GM19023 (cell line): ENCODE measurements around the gene PARD3B.

ENCODE experiments used
- ATAC-seq: cut with Tn5 transposase; IDR thresholded peaks from one replicate; pipeline ENCODE4 v1.9.1; 2021; ENCODE audit warnings: mild to moderate bottlenecking, moderate library complexity; ENCODE audit not compliant: unreplicated experiment

The PARD3B gene

DNA sequence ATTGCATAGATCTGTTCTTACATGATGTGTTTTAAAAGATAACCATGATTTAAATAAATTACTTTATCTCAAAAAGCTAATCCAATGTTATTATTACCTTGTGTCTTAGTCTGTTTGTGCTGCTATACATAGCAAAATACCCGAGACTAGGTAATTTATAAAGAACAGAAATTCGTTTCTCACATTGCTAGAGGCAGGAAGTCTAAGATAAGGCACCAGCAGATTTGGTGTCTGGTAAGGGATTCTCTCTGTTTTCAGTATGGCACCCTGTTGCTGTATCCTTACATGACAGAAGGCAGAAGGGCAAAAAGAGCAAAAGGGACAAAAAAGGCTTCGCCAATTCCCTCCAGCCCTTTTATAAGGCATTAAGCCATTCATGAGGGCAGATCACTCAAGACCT, 533.9 kb downstream of the PARD3B start:
- no peak for ATAC-seq

DNA sequence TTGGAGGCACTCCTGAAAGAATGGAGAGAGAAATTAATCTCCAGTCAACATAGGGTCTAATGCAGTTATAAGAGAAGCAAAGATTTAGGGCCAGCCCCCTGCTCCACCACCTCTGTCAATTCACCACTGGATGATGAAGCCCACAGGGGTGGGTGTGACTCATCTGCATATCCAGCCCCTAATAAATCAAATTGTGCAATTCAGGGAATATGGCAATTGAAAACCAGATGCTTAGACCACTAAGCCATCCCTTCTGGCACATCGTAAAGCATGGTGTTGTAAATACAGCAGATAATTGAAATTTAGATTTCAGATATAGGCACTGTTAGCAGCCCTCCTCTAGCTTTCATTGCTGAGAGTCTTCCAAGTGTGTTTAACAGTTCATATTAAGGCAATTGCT, 541.4 kb downstream of the PARD3B start:
- no peak for ATAC-seq

DNA sequence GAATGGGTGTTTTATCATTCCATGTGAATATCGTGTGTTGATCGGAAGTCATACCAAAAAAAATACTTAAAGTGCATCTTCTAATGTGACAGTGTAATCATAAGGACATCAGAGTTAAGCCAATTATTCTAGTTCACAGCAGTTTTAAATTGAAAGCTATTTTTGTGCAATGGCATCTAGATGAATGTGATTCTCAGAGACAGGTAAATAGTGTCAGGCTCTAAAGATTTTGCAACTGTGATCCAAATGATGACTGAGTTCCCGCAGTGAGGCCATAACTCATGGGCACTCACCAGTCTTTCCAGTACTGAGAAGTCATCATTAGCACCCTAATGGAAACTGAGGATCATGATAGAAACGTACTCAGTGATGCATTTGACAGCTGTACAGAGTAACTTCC, 542.6 kb downstream of the PARD3B start:
- ATAC-seq, result no peak

DNA sequence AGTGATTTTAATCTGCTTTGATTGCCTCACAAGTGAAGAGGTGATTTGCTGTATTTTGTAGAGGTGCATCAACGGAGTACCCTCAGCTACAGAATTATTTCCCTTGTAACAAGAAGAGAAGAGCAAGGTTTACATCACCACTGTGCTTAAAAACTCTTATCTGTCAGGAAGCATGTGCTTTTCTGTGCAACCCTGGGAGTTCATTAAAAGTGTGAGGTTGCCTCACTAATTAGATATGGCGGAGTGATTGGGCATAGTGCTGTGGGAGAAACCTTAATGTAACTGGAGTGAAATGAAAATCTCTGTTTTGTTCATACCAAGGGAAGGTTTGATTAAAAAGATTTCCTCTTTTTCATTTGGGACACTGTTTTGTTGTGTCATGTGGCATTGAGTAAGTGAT, 544.7 kb downstream of the PARD3B start:
- no peak for ATAC-seq

DNA sequence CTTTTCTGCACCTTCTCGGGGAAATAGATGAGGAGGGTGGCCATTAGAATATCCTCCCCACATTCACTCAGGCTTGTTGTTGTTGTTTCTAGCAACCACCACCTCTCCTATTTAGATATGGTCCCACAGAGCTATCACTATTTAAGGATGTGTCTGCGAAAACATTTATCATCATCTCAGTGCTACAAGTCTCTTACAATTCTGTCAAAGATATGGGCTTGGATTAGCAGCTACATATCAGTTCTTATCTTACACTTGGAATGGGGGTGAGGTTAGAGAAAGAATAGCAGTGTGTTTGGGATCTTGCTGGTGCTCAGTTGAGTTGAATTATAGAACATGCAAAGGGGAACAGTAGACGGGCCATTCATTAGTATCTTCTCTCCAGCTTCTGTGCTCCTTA, 546.1 kb downstream of the PARD3B start:
- ATAC-seq, result no peak

DNA sequence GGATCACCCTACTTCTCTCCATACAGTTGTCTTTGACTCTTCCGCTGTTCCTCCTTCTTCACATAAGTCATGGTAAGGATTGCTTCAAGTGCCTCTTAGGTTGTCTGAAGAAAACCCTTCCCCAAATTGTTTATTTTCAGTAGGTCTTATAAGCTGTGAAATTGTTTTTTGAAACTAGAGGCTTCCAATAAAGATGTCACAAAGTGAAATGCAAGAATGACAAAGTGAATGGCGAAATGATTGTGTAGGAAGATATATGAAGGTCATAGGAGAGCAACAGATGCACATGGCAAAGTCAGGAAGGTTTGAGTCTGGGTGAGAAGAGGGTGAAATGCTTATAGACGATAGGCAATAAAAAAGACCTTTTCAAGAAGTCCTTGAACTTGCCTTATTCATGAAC, 548.8 kb downstream of the PARD3B start:
- ATAC-seq, result no peak

DNA sequence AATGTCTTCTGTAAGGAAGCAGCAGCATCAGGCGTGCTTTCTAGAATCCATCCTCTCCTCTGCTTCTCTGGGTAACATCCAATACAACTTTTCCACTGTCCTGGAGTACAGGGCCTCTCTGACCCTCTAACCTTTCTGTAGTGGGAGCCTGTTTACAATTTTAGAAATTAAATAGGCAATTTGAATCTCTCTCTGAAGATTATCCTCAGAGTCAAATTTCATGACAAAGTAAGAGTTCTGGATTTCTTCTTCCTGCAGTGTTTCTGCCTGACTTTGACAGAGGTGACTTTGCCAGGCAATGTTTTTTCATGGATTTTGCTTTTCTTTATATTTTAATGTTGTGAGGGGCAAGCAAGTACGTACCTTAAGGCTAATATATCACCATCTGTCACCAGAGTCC, 558.4 kb downstream of the PARD3B start:
- no peak for ATAC-seq

DNA sequence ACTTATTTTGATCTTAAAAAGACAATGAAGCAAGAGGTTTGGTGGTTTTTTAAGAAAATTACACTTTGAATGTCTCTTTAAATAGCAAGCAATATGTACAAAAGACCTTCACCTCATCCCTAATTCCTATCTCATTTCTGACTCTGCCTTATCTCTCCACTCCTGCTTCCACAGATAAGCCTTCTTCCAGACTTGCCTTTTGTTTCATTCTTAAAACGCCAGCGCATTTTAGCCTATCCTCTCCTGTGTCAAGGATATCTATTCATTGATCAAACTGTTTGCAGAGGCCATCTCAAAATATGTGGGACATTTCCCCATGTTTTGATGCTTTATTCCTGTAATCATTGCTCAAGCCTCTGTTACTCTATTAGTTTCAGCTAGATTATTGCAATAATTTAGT, 562.5 kb downstream of the PARD3B start:
- ATAC-seq, result no peak

DNA sequence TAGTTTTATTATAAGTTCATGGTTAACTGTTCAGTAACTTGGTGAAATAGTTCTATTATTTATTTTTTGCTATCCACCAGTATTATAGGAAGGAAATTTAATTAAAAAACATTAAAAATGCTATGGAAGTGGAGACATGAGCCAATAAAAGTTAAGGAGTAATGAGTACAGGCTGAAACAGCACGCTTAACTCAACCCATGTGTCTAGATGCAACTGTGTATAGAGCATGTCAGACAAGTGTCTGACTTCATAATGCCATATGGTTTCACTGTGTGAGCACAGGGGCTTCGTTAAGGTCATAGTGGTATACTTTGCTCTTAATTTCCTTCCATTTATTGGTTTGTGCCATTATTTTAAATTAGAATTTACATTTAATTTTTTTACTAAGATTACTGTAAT, 570.2 kb downstream of the PARD3B start:
- no peak for ATAC-seq

DNA sequence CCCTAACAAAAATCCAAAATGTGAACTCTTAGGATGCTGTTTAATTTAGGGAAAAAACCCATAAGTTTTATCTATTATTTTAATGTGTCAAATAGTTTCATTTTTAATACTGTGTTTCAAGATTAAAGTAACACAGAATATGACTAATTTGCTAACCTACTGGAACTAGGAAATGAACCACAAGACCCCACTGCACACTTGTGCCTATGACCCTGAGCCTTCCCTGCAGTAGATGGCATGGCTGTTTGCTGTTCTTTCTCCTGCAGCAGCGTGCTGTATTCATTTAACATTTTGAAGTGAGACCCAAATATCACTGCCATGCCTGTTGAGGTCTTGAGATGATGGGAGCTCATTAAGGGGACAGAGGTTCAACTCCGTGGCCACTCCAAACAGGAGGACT, 571.9 kb downstream of the PARD3B start:
- no peak for ATAC-seq

DNA sequence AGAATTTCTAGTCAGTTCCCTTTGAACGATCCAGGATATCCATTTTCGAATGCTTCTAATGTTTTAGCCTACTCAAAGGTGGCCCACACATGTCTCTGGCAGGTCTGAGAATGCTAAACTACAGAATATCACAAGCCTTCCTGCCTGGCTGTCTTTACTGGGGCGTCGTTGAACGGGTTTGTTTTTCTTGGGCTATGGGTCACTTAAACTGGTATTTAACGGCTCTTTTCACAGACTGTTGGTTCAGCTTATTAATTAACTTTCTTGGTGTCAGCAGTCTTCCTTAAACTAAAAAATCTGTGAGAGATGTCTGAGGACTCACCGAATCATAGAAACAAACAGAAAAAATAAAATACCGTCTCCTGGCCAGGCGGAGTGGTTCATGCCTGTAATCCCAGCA, 573.9 kb downstream of the PARD3B start:
- ATAC-seq, result no peak

DNA sequence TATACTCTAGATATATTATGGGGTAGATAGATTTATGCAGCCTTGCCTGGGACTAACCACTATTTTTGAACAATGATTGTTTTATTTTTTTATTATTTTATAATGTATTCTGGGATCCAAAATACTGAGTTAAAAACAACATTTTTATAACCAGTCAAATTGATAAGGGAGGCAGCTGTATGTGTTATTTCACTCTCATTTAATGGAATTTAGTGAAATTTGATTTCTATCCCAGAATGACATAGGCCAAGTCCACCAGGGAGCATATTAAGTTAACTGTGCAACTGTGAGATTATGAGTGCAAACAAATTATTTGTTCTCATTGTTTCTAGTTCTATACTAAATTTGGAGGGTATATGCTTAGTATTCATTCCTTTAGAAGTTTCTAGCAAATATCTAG, 583.5 kb downstream of the PARD3B start:
- ATAC-seq, result no peak

DNA sequence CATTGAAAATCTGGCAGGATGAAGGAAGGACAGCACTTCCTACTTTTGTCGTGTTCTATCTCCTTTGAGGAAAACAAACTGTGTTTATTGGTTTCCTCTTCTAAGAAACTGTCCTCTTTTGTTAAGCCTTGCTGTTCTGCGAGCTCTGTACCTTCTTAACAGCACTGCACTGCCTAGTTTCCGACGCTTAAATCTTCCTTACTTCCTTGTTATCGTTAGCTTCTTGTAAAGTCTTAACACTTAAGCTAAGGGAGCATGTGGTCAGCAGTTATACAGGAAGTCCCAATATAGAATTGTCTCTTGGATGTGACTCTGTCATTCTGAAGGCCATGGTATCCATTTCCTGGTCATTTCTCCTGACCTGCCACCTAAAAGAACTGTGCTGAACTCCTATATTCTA, 584.3 kb downstream of the PARD3B start:
- no peak for ATAC-seq

DNA sequence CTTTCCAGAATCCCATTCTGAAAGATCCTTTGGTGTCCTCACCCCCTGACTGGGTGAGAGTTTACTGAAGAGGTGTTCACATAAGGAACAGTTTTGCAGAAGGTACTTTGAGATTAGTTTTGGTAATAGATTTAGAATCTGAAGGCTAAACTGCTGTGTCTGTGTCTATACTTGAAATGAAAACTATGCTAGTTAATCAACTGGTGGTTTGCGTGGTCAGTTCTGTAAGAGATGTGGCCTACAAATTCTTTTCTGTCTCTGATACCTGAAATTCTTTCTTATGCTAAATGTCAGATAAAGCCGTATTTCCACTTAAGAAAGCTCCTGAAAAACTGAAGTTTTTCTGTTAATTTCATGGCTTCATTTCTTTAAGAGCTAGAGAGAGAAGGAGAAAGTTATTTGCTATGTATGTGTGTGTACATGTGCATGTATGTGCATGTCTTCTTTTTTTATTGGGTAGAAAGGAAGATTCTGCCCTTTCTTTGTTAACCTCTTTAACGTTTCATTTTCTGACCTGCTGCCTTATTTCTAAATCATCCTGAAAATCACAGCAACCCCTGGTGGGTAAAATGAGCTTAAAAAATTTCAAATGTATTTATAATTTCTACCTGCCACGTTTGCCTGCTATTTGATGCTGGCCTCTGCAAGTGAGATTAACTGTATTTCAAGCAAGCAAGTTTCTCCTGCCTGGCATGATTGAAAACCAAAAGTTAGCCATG, 585.0 kb downstream of the PARD3B start:
- no peak for ATAC-seq

DNA sequence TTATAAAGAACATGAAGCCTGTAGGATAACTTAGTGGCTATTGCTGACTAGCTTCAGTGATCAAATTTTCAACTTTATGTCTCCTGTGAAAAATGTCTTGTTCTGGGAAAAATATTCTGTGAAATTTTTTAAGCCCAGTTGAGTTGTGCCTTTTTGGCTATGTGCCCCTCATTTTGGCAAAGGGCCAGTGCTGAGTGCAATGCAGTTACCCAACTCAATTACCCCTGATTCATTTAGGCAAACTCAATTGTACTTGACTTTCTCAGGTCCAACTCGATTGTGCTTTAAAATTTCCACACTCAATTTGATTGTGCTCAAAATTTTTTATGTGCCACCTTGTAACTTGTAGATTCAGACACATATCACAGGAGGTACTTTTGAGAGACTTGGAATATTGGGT, 588.3 kb downstream of the PARD3B start:
- ATAC-seq, result no peak

DNA sequence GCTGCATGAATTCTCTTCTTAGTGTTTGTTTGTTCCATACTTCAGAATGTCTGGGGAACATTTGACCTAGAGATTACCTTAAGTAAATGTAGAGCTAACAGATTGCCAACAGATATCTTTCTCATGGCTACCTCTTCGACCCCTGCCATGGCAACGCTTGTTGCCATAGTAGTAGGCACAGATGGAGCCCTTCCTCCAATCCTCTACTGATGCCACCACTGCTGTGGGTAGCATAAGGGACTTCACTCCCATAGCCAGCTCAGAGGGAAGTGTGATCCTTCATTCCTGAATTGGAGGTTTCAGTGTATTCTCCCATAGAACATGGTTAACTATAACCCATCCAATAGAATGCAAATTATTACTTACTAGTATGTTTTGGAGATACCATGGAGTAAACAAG, 593.5 kb downstream of the PARD3B start:
- no peak for ATAC-seq

DNA sequence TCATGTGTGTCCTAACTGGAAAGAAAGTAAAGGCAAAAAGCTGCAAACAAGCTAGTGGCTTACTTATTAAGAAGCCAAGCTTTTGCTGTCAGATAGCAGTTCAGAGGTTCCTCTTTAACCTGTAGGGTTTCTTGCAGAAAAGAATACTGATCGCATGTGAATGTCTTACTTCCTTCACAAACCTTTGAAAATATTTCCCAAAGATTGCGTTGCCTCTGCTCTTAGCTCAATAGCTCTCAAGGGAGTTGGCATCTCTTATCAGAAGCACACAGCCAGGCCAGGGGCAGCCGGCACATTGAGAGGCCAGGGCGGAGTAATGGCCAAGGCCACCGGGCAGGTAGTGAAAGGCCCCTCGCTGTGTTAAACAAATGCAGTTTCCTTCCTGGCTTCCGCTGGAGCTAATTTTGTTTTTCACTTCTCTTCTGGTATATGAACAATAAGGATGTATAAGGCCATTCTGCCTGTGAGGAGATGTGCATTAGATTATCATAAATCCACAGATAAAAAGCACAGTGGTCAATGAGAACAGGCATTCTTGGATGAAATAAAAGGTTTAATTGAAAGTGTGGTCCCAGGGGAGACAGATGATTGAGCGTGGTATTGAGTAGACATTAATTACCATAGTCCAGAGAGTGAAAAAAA, 594.7 kb downstream of the PARD3B start:
- no peak for ATAC-seq

DNA sequence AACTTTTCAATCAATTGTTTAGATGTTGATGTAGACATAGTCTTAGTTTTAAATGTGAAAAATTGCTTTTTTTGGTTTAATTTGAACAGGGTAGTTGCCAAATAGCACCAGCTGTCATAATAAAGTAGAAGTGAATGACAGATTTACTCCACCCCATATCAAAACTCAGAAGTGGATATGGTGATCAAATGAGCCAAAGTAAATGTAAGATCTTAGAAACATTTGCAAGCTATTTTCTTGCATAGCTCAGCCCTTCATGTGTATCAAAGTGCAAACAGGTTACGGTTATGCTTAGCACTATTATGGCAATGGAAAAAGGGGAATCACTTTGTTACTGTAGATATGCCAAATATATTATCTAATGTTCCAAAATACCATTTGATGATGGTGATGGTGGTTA, 596.1 kb downstream of the PARD3B start:
- ATAC-seq, result no peak

DNA sequence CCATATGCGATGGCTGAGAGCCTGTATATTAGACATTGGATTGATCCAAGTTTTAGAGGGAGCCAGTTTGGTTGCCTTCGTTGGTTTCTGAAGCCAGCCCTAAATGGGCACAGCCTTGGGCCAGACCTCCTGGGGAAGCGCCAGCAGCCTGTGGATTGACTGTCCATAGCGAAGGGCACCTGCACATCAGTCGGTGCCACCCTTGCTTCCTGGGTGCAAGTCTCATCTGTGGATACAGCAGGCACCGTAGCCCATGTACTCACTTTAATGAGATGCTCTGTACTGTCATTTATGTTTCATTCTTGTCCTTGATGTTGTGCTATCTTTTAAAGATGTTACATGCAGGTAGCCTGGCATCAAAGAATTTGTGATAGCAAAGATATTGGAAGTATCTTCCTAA, 600.6 kb downstream of the PARD3B start:
- no peak for ATAC-seq

DNA sequence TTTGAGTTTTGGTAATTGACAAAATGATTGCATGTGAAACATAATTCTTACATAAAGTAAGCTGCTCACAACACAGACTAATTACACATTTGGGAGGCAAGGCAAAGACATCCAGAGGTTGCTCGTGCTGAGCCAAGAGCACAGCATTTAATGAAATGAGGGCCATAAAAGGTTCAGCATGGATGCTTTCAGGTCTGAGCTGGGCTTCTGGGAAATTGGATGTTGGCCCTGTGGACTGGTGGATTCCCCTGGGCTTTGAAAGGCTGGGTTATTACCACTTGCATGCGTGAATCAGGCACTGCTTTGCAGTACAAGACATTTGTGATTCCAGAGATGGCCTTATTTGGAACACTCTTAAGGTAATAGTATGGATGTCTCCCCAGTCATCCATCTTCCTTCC, 603.5 kb downstream of the PARD3B start:
- no peak for ATAC-seq

DNA sequence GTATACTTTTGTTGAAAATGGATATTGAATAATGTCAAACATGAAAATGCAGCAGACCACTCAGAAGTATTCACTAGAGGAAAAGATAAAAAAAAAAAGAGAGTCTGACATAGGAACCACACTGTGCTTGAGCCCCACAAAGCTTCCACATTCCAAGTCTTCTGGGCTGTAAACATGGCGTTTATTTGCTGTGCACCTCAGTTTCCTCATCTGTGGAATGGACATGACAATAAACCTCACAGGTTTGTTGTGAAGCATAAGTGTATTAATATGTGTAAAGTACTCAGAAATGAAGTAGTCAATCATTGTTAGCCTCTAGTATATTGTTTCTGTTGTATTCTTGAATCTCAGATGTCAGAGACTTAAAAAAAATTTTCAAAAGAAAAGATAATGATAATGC, 611.2 kb downstream of the PARD3B start:
- no peak for ATAC-seq

DNA sequence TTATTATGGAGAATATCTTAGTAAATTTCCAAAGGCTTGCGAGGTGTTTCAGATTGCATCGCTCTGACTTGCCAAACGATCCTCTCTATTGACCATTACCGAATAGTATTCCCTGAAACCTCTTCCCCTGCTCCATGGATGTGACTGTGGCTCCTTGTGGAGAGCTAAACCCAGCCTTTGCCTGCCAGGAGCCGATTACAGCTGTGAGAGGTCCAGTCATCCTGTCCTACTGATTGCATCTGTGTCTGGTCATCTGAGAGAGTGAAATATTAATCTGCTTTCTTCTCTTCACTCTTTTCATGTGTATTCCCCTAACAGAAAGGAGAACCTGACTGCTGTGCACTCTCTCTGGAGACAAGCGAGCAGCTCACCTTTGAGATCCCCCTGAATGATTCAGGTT, 613.1 kb downstream of the PARD3B start:
- ATAC-seq, result no peak
